Endodermal cell (in vitro differentiated cells): ENCODE results near the gene RBL1. TPM values are rescaled to one million over a fixed set of nuclear protein-coding genes. Genes with fewer than 3 reads are reported as not detected.

ENCODE experiments used
- DNase-seq: peaks from one replicate; pipeline ENCODE4 v3.0.0-alpha.2; 2017
- H3K27ac ChIP-seq: 2 replicates; pipeline ENCODE4 v1.5.1; 2013; ENCODE audit warnings: mild to moderate bottlenecking, low read depth, low read length, moderate library complexity
- H3K27me3 ChIP-seq: 2 replicates; pipeline ENCODE4 v1.6.1; 2013; ENCODE audit warnings: mild to moderate bottlenecking, low read length, moderate library complexity; ENCODE audit not compliant: insufficient read depth, control insufficient read depth, poor library complexity, severe bottlenecking
- H3K36me3 ChIP-seq: 2 replicates; pipeline ENCODE4 v1.7.0; 2013; ENCODE audit warnings: mild to moderate bottlenecking, low read length, moderate library complexity; ENCODE audit not compliant: control insufficient read depth, insufficient read depth
- H3K4me1 ChIP-seq: one replicate; pipeline ENCODE4 v1.7.0; 2013; ENCODE audit warnings: low read length; ENCODE audit not compliant: control insufficient read depth, insufficient read depth
- H3K4me3 ChIP-seq: 2 replicates; pipeline ENCODE4 v1.5.1; 2013; ENCODE audit warnings: mild to moderate bottlenecking, low read length, moderate library complexity
- H3K9ac ChIP-seq: 2 replicates; pipeline ENCODE4 v1.6.1; 2013; ENCODE audit warnings: mild to moderate bottlenecking, low read length, moderate library complexity; ENCODE audit not compliant: poor library complexity, severe bottlenecking; ENCODE audit errors: extremely low read depth
- H3K9me3 ChIP-seq: 2 replicates; pipeline ENCODE4 v1.6.1; 2013; ENCODE audit warnings: mild to moderate bottlenecking, low read length, moderate library complexity; ENCODE audit not compliant: control insufficient read depth
- H3K27ac Mint-ChIP-seq: 2 replicates; pipeline ENCODE4 v1.8.0; 2020; ENCODE audit warnings: mixed read lengths
- H3K27me3 Mint-ChIP-seq: 2 replicates; pipeline ENCODE4 v1.8.0; 2021; ENCODE audit warnings: mild to moderate bottlenecking, mixed read lengths; ENCODE audit not compliant: insufficient read depth
- H3K36me3 Mint-ChIP-seq: 2 replicates; pipeline ENCODE4 v1.8.0; 2020; ENCODE audit warnings: low read depth, mixed read lengths
- H3K4me1 Mint-ChIP-seq: 2 replicates; pipeline ENCODE4 v1.8.0; 2020; ENCODE audit warnings: mixed read lengths
- H3K4me3 Mint-ChIP-seq: 2 replicates; pipeline ENCODE4 v1.8.0; 2020; ENCODE audit warnings: mild to moderate bottlenecking, moderate library complexity, mixed read lengths
- H3K9me3 Mint-ChIP-seq: 2 replicates; pipeline ENCODE4 v1.8.0; 2020; ENCODE audit warnings: mild to moderate bottlenecking, mixed read lengths
- WGBS, 2 experiments: methylation state at CpG; one replicate each; pipeline versions ENCODE4 v1.1.5 to v1.1.7; 2013; ENCODE audit warnings: missing lambda C conversion rate in 2 of 2, mixed read lengths in 1 of 2; ENCODE audit not compliant: insufficient coverage in 1 of 2, insufficient read length in 1 of 2; 5-methylcytosine and 5-hydroxymethylcytosine counted together
- total RNA-seq, 2 donors: library from RNA; stranded (reverse); fragmentation: NEBNext Ultra II Directional in 1 of 2; extraction: Animal tissue kit (Norgen Biotek cat#: 25700) in 1 of 2; gene quantifications; 2 replicates in 1 of 2; 3 replicates in 1 of 2; pipeline ENCODE4 v1.2.1, GENCODE V29; 2021
- TF ChIP-seq, protein P1 (sequence below): fragments of 200-600 bp; sonication (generic); conservative IDR thresholded peaks from 2 replicates; pipeline ENCODE4 v1.5.0; 2021; ENCODE audit warnings: antibody characterized with exemption, mild to moderate bottlenecking

The RBL1 gene
- total RNA-seq, 2 donors from 2014 or later: 11.4 to 16.7 TPM

DNA sequence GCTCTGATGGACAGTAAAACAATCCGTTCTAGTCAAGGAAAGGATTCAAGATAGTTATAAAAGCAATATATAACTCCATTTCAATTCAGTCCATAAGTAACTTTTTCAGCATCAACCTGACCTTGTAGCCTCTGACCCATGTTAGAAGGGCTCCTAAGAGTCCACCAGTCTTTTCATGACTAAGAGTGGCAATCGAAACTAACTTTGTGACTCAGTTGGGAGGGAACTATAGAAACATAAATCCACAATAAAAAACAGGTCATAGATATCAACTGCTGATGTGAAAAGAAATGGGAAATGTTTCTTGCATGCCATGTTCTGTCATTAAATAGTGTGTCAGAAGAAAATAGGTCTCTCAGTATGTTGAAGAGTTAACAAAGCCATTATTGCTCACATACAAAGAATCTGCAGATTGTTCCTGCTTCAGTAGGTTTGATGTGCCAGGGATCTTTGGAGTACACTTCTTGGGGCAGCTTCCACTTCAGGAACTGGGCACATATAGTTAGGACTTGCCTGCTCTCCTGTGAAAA lies 16.2 kb upstream of the RBL1 start:
- Histone ChIP-seq H3K27me3 (no peaks in the 10 kb centered on the region), H3K9me3 (no peaks in the 10 kb centered on the region), H3K27ac (no peak overlapping the region), H3K4me3 (no peak overlapping the region), H3K4me1 (no peaks in the 10 kb centered on the region), H3K9ac (no peak overlapping the region), H3K36me3 (no peaks in the 10 kb centered on the region)
- no peaks in the 10 kb centered on the region for H3K9me3 Mint-ChIP-seq
- no peaks in the 10 kb centered on the region for H3K36me3 Mint-ChIP-seq
- H3K27me3 Mint-ChIP-seq: no peaks in the 10 kb centered on the region
- 94% methylated on average over 2 of the region's 2 CpGs; no CpG with 5 or more reads in 1 of the 2 experiments for WGBS, 2 experiments
- no peak overlapping the region for H3K27ac Mint-ChIP-seq
- TF ChIP-seq, protein P1, sequence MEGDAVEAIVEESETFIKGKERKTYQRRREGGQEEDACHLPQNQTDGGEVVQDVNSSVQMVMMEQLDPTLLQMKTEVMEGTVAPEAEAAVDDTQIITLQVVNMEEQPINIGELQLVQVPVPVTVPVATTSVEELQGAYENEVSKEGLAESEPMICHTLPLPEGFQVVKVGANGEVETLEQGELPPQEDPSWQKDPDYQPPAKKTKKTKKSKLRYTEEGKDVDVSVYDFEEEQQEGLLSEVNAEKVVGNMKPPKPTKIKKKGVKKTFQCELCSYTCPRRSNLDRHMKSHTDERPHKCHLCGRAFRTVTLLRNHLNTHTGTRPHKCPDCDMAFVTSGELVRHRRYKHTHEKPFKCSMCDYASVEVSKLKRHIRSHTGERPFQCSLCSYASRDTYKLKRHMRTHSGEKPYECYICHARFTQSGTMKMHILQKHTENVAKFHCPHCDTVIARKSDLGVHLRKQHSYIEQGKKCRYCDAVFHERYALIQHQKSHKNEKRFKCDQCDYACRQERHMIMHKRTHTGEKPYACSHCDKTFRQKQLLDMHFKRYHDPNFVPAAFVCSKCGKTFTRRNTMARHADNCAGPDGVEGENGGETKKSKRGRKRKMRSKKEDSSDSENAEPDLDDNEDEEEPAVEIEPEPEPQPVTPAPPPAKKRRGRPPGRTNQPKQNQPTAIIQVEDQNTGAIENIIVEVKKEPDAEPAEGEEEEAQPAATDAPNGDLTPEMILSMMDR: no peak
- DNase-seq: no peak
- H3K4me1 Mint-ChIP-seq: no peaks in the 10 kb centered on the region
- H3K4me3 Mint-ChIP-seq: no peak overlapping the region

DNA sequence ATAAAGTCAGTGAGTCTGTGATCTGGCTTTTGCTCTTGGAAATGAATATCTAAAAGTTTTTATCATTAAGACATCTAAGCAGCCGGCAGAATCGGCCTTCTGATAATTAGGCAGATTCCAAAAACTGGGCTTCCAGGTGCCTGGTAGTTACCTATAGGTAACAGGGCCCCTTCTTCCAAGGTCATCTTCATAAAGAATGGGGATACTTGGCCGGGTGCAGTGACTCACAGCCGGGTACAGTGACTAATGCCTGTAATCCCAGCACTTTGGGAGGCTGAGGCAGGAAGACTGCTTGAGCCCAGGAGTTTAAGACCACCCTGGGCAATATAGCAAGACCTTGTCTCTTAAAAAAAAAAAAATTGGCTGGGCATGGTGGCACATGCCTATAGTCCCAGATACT lies 12.9 kb upstream of the RBL1 start:
- H3K9me3 ChIP-seq: no peaks in the 10 kb centered on the region
- no peak overlapping the region for H3K27ac ChIP-seq
- DNase-seq: no peak
- H3K27me3 ChIP-seq: no peaks in the 10 kb centered on the region
- Mint-ChIP-seq H3K27ac (no peak overlapping the region), H3K27me3 (no peaks in the 10 kb centered on the region), H3K4me3 (no peak overlapping the region), H3K36me3 (no peaks in the 10 kb centered on the region), H3K9me3 (no peaks in the 10 kb centered on the region), H3K4me1 (no peaks in the 10 kb centered on the region)
- H3K36me3 ChIP-seq: no peaks in the 10 kb centered on the region
- H3K4me1 ChIP-seq: no peaks in the 10 kb centered on the region
- H3K4me3 ChIP-seq: no peak overlapping the region
- TF ChIP-seq, protein P1: no peak
- no peak overlapping the region for H3K9ac ChIP-seq
- WGBS, 2 experiments: 84 to 91% methylated on average over 4 of the region's 4 CpGs

DNA sequence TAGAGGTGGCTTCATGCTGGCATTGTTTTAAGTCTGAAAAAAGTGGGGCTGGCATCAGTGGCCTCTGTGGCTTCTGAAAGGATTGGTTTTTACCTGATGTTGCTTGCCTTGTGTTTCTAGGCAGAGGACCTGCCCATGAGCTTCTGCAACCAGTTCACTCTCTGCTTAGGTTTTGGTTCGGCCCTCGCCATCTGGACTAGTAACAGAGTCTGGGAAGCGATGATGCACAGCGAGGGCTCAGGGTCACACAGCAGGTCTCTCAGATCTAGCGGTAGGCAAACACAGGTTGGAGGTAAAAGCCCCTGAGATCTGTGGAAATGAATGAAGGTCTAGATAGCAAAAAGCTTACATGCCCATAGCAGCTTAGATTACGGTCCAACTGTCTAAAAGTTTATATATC lies 6.8 kb upstream of the RBL1 start:
- Histone ChIP-seq H3K9ac (no peak overlapping the region), H3K27ac (no peak overlapping the region), H3K27me3 (no peaks in the 10 kb centered on the region), H3K9me3 (no peaks in the 10 kb centered on the region), H3K36me3 (no peaks in the 10 kb centered on the region), H3K4me3 (no peak overlapping the region), H3K4me1 (no peaks in the 10 kb centered on the region)
- Mint-ChIP-seq H3K27me3 (no peaks in the 10 kb centered on the region), H3K36me3 (no peaks in the 10 kb centered on the region), H3K4me1 (no peaks in the 10 kb centered on the region), H3K4me3 (no peak overlapping the region), H3K9me3 (no peaks in the 10 kb centered on the region), H3K27ac (no peak overlapping the region)
- WGBS, 2 experiments: 93 to 94% methylated on average over 6 of the region's 6 CpGs
- TF ChIP-seq, protein P1: no peak
- no peak for DNase-seq
